RWPE1 (cell line): ENCODE measurements around the gene ARFGEF3.

ENCODE experiments used
- CTCF ChIA-PET: fragments of 350-600 bp; sonication (Branson Sonifier 250); formaldehyde crosslinking; extraction: SDS; loops from one replicate; lab custom pipeline; 2021; lab: Yijun Ruan, JAX
- POLR2A ChIA-PET: fragments of 400-600 bp; formaldehyde crosslinking; extraction: SDS; loops from one replicate; lab custom pipeline; 2020; ENCODE audit warnings: antibody characterized with exemption; ENCODE audit not compliant: low non-redundant PET; lab: Yijun Ruan, JAX
- DNase-seq: peaks from one replicate; pipeline ENCODE4 v3.0.0; 2012; ENCODE audit warnings: low spot score
- H3K27ac ChIP-seq: fragments of 450-650 bp; 2 replicates; pipeline ENCODE4 v1.5.1; 2017
- TF ChIP-seq, protein P1 (sequence below): fragments of 450-650 bp; conservative IDR thresholded peaks from 2 replicates; pipeline ENCODE4 v1.5.1; 2017; ENCODE audit warnings: low read depth, mild to moderate bottlenecking

ARFGEF3 gene

DNA sequence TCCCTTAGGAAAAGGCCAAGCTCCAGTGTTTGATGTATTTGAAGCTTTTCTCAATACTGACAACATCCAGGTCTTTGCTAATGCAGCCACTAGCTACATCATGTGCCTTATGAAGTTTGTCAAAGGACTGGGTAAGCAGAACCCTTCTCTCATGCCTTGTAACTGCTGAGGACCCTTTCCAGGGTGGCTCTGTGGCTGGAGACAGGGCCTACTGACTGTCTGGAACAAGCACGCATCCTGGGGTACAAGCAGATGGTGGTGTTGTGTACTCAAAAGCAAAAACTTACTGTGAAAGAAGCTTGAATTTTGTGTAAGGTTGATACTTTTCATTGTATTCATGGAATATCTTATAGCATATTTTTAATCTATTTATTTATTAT lies 147.0 kb downstream of the ARFGEF3 start:
- ChIA-PET POLR2A (no interaction called here), CTCF (no interaction called here)
- TF ChIP-seq, protein P1, sequence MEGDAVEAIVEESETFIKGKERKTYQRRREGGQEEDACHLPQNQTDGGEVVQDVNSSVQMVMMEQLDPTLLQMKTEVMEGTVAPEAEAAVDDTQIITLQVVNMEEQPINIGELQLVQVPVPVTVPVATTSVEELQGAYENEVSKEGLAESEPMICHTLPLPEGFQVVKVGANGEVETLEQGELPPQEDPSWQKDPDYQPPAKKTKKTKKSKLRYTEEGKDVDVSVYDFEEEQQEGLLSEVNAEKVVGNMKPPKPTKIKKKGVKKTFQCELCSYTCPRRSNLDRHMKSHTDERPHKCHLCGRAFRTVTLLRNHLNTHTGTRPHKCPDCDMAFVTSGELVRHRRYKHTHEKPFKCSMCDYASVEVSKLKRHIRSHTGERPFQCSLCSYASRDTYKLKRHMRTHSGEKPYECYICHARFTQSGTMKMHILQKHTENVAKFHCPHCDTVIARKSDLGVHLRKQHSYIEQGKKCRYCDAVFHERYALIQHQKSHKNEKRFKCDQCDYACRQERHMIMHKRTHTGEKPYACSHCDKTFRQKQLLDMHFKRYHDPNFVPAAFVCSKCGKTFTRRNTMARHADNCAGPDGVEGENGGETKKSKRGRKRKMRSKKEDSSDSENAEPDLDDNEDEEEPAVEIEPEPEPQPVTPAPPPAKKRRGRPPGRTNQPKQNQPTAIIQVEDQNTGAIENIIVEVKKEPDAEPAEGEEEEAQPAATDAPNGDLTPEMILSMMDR, result no peak
- no peak for DNase-seq
- no peak overlapping the region for H3K27ac ChIP-seq

DNA sequence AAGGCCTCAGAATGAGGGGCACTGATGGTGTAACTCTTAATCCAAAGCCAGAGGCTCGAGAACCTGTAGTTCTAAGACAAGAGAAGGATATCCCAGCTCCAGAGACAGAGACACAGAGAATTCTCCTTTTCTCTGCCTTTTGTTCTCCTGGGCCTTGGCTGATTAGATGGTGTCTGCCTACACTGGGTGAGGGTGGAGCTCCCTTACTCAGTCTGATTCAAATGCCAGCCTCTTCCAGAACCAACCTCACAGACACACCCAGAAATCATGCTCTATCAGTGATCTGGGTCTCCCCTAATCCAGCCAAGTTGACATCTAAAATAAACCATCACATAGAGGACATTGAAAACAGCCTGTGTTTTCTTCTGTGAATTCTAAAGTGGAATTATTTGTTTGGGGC lies 148.0 kb downstream of the ARFGEF3 start:
- no peak for DNase-seq
- ChIA-PET CTCF (no interaction called here), POLR2A (no interaction called here)
- TF ChIP-seq, protein P1, result no peak
- no peak overlapping the region for H3K27ac ChIP-seq

DNA sequence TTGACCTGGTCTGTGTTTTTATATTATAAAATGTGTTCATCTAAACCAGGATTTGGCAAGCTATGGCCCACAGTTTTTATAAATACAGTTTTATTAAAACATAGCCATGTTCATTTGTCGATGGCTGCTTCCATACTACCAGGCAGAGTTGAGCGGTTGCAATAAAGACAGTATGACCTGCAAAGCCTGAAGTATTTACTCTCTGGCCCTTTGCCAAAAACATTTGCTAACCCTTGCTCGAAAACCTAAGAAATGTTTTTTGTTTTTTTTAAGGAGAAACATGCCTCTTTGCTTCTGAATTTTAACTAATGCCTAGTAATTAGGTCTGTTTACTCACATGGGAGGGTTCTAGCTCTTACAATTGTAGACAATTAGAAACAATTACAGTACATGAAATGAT lies 148.6 kb downstream of the ARFGEF3 start:
- no peak overlapping the region for H3K27ac ChIP-seq
- TF ChIP-seq, protein P1, result no peak
- DNase-seq, result no peak
- ChIA-PET POLR2A (no interaction called here), CTCF (no interaction called here)

GRCh38 chr6:138310821-138311220 lies 149.1 kb downstream of the ARFGEF3 start:
- CTCF ChIA-PET, result no interaction called here
- H3K27ac ChIP-seq, result no peak overlapping the region
- no peak for DNase-seq
- TF ChIP-seq, protein P1, result no peak
- POLR2A ChIA-PET, result no interaction called here

- POLR2A ChIA-PET, result no interaction called here
- no peak overlapping the region for H3K27ac ChIP-seq
- CTCF ChIA-PET, result no interaction called here
- no peak for DNase-seq
- TF ChIP-seq, protein P1, result no peak
Measured at GRCh38 chr6:138311268-138311667, 149.5 kb downstream of the ARFGEF3 start.

DNA sequence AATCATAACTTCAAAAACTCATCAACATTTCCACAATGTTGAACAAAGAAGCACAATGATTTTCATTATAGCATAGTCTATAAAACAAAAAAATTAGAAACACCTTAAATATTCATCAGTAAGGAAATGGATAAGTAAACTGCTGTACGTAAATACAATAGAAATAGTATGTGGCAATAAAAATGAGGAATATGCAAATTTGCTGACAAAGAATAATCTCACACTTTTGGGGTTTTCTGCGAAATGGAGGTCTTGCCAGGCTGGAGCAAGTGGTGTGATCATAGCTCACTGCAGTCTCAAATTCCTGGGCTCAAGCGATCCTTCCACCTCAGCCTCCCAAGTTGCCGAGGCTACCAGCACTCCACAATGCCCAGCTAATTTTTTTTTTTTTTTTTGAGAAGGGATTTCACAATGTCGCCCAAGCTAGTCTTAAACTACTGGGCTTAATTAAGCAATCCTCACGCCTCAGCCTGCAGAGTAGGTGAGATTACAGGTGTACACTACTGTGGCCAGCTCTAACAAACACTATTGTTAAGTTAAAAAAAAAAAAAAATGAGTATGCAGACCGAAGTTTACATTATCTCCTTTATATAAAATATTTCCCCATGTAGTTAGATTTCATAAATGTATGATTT lies 157.1 kb downstream of the ARFGEF3 start:
- POLR2A ChIA-PET, result no interaction called here

More for the DNA sequence above, 157.1 kb downstream of the ARFGEF3 start:
- DNase-seq, result no peak
- CTCF ChIA-PET, result no interaction called here
- no peak overlapping the region for H3K27ac ChIP-seq
- TF ChIP-seq, protein P1, result no peak
